ENCODE results near the gene SAMHD1. TPM values are rescaled to one million over a fixed set of nuclear protein-coding genes. Genes with fewer than 3 reads are reported as not detected.

The SAMHD1 gene
- total and polyA plus RNA-seq, 2 of the 8 experiments (the other 6 are each of a cell fraction or from before 2014, with no cell fraction given) = 22.0 to 37.1 TPM

GRCh38 chr20:36971103-36971502, 19.6 kb upstream of the SAMHD1 start (continued):
- TF ChIP-seq CBX8 (IDR thresholded peaks at IDR 0.05; ENCODE audit: borderline replicate concordance, low read depth, low read length) (no peak), TEAD4 (IDR thresholded peaks at IDR 0.05; ENCODE audit: low read depth, low read length) (no peak), JUN (IDR thresholded peaks at IDR 0.05; ENCODE audit: low read depth, low read length) (no peak)
